ENCODE results near the gene CFAP47. TPM values are rescaled to one million over a fixed set of nuclear protein-coding genes. Genes with fewer than 3 reads are reported as not detected.
"Not testable (repeated sequence)": the region's sequence is repeated elsewhere in the genome, so short reads cannot be mapped to it uniquely, and the experiment has no call there.

Gene CFAP47
- total RNA-seq, 4 donors from 2014 or later, result 2.4 to 8.8 (median 4.1) TPM

DNA sequence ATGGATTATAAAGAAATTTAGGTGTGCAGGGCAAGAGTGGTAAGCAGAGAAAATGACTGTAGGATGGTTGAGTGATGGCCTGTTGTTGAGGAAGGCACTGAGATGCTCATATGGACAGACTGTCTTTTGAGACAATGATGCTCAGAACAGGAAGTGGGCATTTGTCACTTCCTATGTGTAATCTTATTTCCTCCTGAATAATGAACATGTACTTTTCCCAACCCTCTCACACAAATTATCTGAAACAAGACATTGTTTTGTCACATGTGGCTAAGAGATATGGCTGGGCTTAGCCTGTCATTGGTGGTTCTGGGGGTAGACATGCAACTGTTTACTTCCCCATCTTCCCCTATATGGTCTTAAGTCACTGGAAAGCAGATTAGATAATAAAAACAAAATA lies 240.5 kb downstream of the CFAP47 start:
- Histone ChIP-seq H3K27me3 (no peaks in the 10 kb centered on the region), H3K27ac (no peak overlapping the region)
- TF ChIP-seq, protein P1, sequence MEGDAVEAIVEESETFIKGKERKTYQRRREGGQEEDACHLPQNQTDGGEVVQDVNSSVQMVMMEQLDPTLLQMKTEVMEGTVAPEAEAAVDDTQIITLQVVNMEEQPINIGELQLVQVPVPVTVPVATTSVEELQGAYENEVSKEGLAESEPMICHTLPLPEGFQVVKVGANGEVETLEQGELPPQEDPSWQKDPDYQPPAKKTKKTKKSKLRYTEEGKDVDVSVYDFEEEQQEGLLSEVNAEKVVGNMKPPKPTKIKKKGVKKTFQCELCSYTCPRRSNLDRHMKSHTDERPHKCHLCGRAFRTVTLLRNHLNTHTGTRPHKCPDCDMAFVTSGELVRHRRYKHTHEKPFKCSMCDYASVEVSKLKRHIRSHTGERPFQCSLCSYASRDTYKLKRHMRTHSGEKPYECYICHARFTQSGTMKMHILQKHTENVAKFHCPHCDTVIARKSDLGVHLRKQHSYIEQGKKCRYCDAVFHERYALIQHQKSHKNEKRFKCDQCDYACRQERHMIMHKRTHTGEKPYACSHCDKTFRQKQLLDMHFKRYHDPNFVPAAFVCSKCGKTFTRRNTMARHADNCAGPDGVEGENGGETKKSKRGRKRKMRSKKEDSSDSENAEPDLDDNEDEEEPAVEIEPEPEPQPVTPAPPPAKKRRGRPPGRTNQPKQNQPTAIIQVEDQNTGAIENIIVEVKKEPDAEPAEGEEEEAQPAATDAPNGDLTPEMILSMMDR (IDR thresholded peaks at IDR 0.05), result no peak
- no peak for TF ChIP-seq POLR2A (IDR thresholded peaks at IDR 0.05)

DNA sequence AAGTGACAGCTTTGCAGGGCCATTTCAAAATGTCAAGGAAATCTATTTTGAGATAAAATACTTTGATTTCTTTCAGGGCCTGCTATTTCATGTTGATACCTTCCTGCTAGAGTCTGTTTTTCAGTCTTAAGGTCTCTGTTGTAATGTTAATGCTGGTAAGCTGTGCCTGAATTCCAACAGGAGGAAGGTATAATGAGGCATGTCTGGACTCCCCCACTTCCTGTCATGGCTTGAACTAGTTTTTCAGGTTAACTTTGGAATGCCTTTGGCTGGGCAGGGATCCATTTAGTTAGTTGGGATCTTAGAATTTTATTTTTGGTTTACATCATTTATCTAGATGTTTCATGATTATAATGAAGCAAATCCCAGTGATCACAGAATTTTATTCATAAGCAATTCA lies 279.0 kb downstream of the CFAP47 start:
- Histone ChIP-seq H3K4me3 (replicated peaks in 1 of 3) (no peak overlapping the region), H3K27ac (no peak overlapping the region), H3K27me3 (no peaks in the 10 kb centered on the region), H3K4me1 (no peaks in the 10 kb centered on the region), H3K9me3 (no peaks in the 10 kb centered on the region), H3K36me3 (no peaks in the 10 kb centered on the region)
- TF ChIP-seq, protein P1 (IDR thresholded peaks at IDR 0.05), result no peak
- TF ChIP-seq POLR2A (IDR thresholded peaks at IDR 0.05), result no peak
- intact Hi-C loops (cut with DNase I), result no loop called here
- DNase-seq, result no peak

More for the DNA sequence above, 240.5 kb downstream of the CFAP47 start:
- no peak overlapping the region for H3K4me3 ChIP-seq (replicated peaks in 1 of 3)
- H3K36me3 ChIP-seq, result no peaks in the 10 kb centered on the region
- intact Hi-C loops (cut with DNase I), result no loop called here
- DNase-seq, result no peak
- H3K4me1 ChIP-seq, result no peaks in the 10 kb centered on the region
- no peaks in the 10 kb centered on the region for H3K9me3 ChIP-seq

DNA sequence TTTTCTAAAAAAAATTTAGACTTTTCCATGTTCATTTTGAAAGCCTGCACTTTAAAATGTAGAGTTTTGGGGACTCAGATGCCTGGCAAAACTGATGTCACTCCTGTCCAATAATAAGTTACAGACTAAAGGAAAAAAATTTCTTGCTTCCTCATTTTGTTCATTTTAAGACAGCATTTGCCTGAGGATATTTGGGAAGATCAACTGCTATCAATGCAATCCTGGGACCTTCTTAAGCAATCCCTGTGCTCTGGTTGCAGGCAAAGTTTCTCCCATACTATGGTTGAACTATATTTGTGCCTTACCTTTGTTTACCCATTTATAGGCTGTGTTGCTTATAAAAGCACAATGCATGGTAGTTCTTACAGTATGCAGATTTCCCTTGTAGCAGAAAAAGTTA lies 280.4 kb downstream of the CFAP47 start:
- DNase-seq, result no peak
- Histone ChIP-seq H3K9me3 (no peaks in the 10 kb centered on the region), H3K27ac (no peak overlapping the region), H3K36me3 (no peaks in the 10 kb centered on the region), H3K27me3 (no peaks in the 10 kb centered on the region), H3K4me3 (replicated peaks in 1 of 3) (no peak overlapping the region), H3K4me1 (no peaks in the 10 kb centered on the region)
- intact Hi-C loops (cut with DNase I), result no loop called here
- TF ChIP-seq, protein P1 (IDR thresholded peaks at IDR 0.05), result no peak
- TF ChIP-seq POLR2A (IDR thresholded peaks at IDR 0.05), result no peak

DNA sequence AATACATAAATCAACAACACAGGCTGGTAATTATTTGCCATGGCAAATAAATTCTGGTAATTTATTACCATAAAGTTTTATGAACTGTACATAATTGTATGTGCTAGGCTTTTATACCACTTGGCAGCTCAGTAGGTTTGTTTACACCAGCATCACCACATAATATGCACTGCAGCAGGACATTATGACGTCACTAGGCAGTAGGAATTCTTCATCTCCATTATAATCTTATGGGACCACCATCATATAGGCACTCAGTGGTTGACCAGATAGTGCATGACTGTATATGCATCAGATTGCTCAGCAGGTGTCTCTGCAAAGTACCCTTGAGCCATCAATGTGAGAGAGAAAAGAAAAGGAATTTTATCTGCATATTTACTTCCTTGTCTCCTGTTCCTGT lies 295.4 kb downstream of the CFAP47 start:
- Histone ChIP-seq H3K36me3 (no peaks in the 10 kb centered on the region), H3K9me3 (no peaks in the 10 kb centered on the region), H3K27ac (no peak overlapping the region), H3K4me1 (no peaks in the 10 kb centered on the region), H3K4me3 (replicated peaks in 1 of 3) (no peak overlapping the region), H3K27me3 (no peaks in the 10 kb centered on the region)
- DNase-seq, result no peak
- 72 to 81% methylated on average over 1 of the region's 1 CpG for WGBS, 2 donors
- TF ChIP-seq, protein P1 (IDR thresholded peaks at IDR 0.05), result no peak
- no peak for TF ChIP-seq POLR2A (IDR thresholded peaks at IDR 0.05)
- intact Hi-C loops (cut with DNase I), result no loop called here

DNA sequence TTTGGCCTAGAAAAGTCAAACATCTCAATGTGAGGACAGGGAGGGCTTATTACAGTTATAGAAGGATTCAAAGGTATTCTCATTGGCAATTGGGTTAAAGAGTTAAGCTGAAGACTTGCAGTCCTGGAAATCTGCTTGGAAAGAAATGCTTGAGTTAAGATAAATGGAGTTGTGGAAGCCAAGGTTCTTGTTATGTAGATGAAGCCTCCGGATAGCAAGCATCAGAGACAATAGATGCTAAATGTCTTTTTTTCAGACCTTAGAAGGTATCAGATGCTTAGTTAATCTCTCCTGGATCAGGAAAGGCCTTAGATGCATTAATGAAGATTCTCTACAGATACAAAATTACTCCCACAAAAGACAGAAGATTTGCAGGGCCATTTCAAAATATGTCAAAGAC lies 299.3 kb downstream of the CFAP47 start:
- Histone ChIP-seq H3K9me3 (no peaks in the 10 kb centered on the region), H3K4me3 (replicated peaks in 1 of 3) (no peak overlapping the region), H3K27ac (no peak overlapping the region), H3K27me3 (no peaks in the 10 kb centered on the region), H3K4me1 (no peaks in the 10 kb centered on the region), H3K36me3 (no peaks in the 10 kb centered on the region)
- TF ChIP-seq, protein P1 (IDR thresholded peaks at IDR 0.05), result peak in 1 of 6 experiments; percentile 9
- no peak for TF ChIP-seq POLR2A (IDR thresholded peaks at IDR 0.05)
- intact Hi-C loops (cut with DNase I), result no loop called here
- 55 to 58% methylated on average over 1 of the region's 1 CpG for WGBS, 2 donors
- DNase-seq, result no peak

DNA sequence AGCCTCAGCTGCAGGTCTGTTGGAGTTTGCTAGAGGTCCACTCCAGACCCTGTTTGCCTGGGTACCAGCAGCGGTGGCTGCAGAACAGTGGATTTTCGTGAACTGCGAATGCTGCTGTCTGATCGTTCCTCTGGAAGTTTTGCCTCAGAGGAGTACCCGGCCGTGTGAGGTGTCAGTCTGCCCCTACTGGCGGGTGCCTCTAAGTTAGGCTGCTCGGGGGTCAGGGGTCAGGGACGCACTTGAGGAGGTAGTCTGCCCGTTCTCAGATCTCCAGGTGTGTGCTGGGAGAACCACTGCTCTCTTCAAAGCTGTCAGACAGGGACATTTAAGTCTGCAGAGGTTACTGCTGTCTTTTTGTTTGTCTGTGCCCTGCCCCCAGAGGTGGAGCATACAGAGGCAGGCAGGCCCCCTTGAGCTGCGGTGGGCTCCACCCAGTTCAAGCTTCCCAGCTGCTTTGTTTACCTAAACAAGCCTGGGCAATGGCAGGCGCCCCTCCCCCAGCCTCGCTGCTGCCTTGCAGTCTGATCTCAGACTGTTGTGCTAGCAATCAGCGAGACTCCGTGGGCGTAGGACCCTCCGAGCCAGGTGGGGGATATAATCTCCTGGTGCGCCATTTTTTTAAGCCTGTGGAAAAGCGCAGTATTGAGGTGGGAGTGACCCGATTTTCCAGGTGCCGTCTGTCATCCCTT lies 315.4 kb downstream of the CFAP47 start:
- H3K4me1 ChIP-seq; intact Hi-C loops (cut with DNase I); H3K27me3 ChIP-seq; H3K27ac ChIP-seq; H3K36me3 ChIP-seq; H3K9me3 ChIP-seq; H3K4me3 ChIP-seq (replicated peaks in 1 of 3); DNase-seq: not testable (repeated sequence)
- 89 to 100% methylated on average over 3 to 5 of the region's 21 CpGs for WGBS, 2 donors

Measured in thyroid gland (tissue), 4 donors.